ENCODE results near the gene MRPL23. TPM values are rescaled to one million over a fixed set of nuclear protein-coding genes. Genes with fewer than 3 reads are reported as not detected.

MRPL23 gene
- total RNA-seq, 2 donors from 2014 or later: 42.8 to 77.1 TPM

- DNase-seq: no peak
- ATAC-seq: no peak
- intact Hi-C loops (cut with DNase I): no loop called here
These were observed 3.2 kb upstream of the MRPL23 start for GRCh38 chr11:1943977-1944376.

- intact Hi-C loops (cut with DNase I): no loop called here
- DNase-seq (no peak), ATAC-seq (peak; percentile 55 to 66)
These were observed 583 bp downstream of the MRPL23 start for GRCh38 chr11:1947592-1948237.

DNA sequence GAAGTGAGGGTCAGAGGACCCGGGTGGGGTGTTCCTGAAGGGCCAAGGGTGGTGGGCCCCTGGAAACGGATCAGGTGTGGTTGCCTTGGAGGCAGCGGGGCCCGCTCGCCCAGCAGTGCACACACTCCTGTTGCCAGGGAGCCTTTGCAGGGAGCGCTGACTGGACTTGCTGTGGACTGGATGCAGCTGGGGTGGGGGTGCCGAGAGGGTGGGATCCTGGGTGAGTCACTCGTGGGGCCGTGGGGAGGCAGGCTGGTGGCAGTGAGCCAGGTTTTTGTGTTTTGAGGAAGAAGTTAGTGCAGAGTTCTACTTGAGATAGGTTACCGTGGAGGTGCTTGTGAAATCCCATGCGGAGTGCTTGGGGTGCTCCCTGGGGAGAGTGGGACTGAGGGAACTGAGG, 1.3 kb downstream of the MRPL23 start:
- intact Hi-C loops (cut with DNase I): no loop called here
- peak; percentile 25 to 68 for ATAC-seq

GRCh38 chr11:1949302-1949701, 2.2 kb downstream of the MRPL23 start:
- intact Hi-C loops (cut with DNase I): no loop called here
- DNase-seq: no peak
- ATAC-seq: peak in 1 of 2 donors; percentile 3

More for the DNA sequence above, 1.3 kb downstream of the MRPL23 start:
- no peak for DNase-seq

GRCh38 chr11:1949922-1950321, 2.8 kb downstream of the MRPL23 start:
- no peak for DNase-seq
- ATAC-seq: peak in 1 of 2 donors; percentile 9
- intact Hi-C loops (cut with DNase I): no loop called here

- ATAC-seq (no peak), DNase-seq (no peak)
- intact Hi-C loops (cut with DNase I): no loop called here
These were observed 5.8 kb downstream of the MRPL23 start for GRCh38 chr11:1952806-1953482.

GRCh38 chr11:1953489-1954266, 6.5 kb downstream of the MRPL23 start:
- no peak for DNase-seq
- peak; percentile 43 to 68 for ATAC-seq
- intact Hi-C loops (cut with DNase I): no loop called here

- intact Hi-C loops (cut with DNase I): no loop called here
- no peak for DNase-seq
- ATAC-seq: no peak
These were observed 11.2 kb downstream of the MRPL23 start for GRCh38 chr11:1958367-1958766.

DNA sequence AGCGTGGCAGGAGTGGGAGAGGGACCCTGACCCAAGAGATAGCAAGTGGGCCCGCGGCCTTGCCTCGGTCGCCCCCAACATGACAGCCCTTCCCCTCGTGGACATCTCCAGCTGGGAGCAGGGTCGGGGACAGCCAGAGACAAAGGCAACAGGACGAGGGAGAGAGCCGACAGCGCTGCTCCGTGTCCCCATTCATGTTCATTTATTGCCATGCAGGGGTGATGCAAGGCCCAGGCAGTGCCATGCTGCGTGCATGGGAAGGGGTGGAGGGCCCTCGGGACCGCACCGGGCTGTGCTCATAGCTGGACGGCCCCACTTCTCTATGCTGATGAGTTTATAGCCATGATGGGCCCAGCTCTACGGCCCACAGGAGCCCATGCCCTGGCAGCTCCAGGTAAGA, 12.7 kb downstream of the MRPL23 start:
- DNase-seq: no peak
- intact Hi-C loops (cut with DNase I): no loop called here

GRCh38 chr11:1963864-1964263, 16.7 kb downstream of the MRPL23 start:
- ATAC-seq (no peak), DNase-seq (no peak)
- intact Hi-C loops (cut with DNase I): no loop called here

More for the DNA sequence above, 12.7 kb downstream of the MRPL23 start:
- ATAC-seq: no peak

GRCh38 chr11:1964348-1964747, 17.2 kb downstream of the MRPL23 start:
- intact Hi-C loops (cut with DNase I): no loop called here
- no peak for ATAC-seq

GRCh38 chr11:1964955-1965354, 17.8 kb downstream of the MRPL23 start:
- DNase-seq: no peak
- ATAC-seq: no peak
- intact Hi-C loops (cut with DNase I): no loop called here

More at GRCh38 chr11:1964348-1964747, 17.2 kb downstream of the MRPL23 start:
- no peak for DNase-seq

GRCh38 chr11:1966531-1966930, 19.4 kb downstream of the MRPL23 start:
- no peak for ATAC-seq
- intact Hi-C loops (cut with DNase I): no loop called here
- DNase-seq: no peak

GRCh38 chr11:1967641-1968225, 20.6 kb downstream of the MRPL23 start:
- no peak for DNase-seq
- intact Hi-C loops (cut with DNase I): no loop called here
- ATAC-seq: peak in 1 of 2 donors; percentile 50

- DNase-seq (no peak), ATAC-seq (peak; percentile 48 to 65)
- intact Hi-C loops (cut with DNase I): no loop called here
These were observed 21.4 kb downstream of the MRPL23 start for GRCh38 chr11:1968454-1969002.

DNA sequence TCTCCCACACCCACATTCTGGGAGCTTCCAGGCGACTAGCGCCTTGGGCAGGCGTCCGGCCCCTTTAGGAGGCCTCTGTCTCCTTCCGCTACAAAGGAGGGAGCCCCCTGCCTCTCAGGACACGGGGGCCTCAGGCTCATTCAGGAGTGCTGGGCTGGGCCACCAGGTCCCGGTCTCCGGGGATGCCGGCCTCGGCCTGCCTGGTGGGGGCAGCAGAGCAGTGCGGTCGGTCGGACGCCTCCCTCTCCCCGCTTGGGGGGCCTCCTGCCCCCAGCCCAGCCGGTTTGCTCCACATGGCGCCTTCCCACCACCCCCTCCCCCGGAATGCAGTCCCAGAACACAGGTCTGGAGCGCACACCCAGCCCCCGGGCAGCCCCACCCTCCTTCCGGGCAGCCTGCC, 21.9 kb downstream of the MRPL23 start:
- peak; percentile 59 to 61 for ATAC-seq
- no peak for DNase-seq
- intact Hi-C loops (cut with DNase I): no loop called here

DNA sequence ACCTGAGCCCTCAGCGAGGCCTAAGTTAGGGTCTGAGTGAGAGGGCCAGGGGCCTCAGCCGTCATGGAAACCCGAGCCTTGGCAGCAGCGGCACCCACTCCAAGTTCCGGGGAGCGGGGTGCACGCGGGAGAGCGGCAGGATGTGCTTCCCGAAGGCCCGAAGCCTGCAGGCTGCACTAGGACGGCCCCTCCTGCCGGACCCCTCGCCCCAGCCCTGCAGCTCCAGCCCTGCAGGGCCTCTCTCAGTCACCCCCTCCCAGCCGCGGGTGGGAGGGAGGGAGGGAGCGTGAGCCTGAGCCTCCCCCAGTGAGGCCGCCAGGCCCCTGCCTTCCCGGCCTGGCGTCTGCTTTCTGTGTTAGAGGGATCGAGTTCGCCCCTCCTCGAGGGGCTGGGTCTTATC, 22.6 kb downstream of the MRPL23 start:
- ATAC-seq (no peak), DNase-seq (no peak)
- intact Hi-C loops (cut with DNase I): no loop called here

DNA sequence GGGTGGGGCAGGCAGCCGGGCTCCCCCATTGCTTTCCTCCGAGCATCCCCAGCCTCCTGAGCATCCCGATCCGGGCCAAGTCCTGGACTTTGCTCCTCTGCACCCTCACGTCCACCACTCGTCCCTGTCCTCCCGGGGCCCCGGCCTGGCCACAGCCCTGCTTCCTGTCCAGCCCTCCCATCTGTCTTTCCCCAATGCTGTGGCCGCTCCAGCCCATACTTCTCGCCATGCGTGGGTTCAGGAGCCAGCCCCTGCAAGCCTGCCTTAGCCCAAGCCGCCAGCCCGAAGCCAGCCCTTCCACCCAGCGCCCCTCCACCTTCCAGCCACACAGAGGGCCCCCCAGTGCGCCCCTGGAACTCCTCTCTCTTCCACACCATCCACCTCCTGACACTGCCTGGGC, 23.8 kb downstream of the MRPL23 start:
- intact Hi-C loops (cut with DNase I): no loop called here
- DNase-seq: no peak
- no peak for ATAC-seq

DNA sequence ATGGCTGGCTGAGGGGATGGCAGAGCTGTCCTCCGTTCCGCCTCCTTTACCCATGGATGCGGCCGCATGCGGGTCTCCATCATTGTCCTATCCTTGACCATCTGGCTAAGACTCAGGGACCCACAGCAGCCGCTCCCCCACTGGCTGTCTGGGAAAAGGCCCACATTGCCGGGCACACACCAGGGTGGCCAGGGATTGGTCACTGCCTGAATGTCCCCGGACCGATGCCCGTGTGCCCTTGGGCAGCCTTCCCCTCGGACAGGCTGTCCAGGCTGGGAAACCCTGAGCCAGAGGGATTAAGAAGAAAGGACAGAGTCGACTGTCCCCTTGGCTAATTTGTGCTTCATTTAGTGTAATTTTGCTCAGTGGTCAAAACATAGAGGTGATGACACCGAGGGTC, 28.1 kb downstream of the MRPL23 start:
- no peak for ATAC-seq
- intact Hi-C loops (cut with DNase I): no loop called here
- no peak for DNase-seq
